T-helper 9 cell (primary cell): Measurements from ENCODE around the gene TRMT1.

ENCODE experiments used
- DNase-seq: peaks from one replicate; pipeline ENCODE4 v3.0.0-alpha.2; 2020

TRMT1 gene

GRCh38 chr19:13069415-13070359, 46.9 kb downstream of the TRMT1 start:
- DNase-seq, result no peak

GRCh38 chr19:13068085-13068846, 48.3 kb downstream of the TRMT1 start:
- DNase-seq, result no peak

DNA sequence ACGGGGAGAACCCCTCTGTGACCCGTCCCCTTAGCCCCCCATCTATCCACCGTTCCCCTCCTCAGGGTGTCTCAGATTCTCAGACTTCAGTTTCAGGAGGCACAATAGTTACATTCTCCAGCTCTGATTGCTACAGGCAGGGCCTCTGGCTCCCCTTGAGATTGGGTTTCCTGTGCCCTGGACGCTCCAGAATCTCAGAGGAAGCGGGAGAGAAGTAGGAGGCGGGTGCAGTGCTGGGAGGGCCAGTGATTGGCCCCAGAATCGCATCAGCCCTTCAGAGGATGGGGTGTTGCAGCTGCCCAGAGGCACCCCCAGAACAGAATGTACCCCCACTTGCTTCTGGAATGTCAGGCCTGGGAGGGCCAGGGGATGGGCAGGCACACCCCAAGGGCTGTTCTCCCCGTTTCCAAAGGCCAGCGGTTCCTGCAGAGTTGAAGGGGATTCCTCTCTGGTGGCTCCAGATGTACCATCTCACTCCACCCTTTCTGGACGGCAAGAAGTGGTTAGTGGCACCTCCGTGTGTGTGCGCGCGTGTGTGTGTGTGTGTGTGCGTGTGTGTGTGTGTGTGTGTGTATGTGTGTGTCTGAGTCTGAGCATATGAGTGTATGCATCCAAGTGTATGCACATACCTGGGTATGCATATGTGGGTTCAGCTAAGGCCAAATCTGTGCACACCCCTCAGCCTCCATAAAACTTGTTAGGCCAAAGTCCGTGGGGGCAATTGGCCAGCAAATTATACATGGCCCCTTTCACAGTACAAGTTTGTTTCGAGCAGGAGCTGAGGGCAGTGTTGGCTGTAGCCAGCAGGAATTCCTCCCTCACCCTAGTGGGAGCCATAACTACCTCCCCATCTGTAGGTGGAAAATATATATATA, 49.4 kb downstream of the TRMT1 start:
- no peak for DNase-seq

- no peak for DNase-seq
These were observed 50.3 kb downstream of the TRMT1 start for GRCh38 chr19:13066226-13066625.

DNA sequence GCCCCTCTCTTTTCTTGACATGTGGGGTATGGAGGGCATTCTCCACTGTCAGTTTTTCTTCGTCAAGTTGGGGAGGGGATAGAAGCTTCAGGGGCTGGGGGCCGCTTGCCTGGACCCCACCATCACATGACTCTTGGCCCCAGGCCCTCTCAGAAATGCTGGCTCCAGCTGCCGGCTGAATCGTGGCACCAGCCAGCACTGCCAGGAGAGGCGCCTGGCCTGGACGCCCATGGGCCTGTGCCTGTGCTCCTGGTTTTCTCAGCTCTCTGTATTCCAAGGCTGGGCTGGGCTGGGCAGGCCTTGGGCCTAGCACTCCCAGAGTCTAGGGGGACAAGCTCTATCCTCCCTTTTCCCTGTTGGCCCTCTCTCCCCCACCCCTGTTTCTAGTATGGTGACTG, 52.4 kb downstream of the TRMT1 start:
- no peak for DNase-seq

- no peak for DNase-seq
These were observed 53.0 kb downstream of the TRMT1 start for GRCh38 chr19:13063461-13064091.

- no peak for DNase-seq
These were observed 54.2 kb downstream of the TRMT1 start for GRCh38 chr19:13062317-13062716.

DNA sequence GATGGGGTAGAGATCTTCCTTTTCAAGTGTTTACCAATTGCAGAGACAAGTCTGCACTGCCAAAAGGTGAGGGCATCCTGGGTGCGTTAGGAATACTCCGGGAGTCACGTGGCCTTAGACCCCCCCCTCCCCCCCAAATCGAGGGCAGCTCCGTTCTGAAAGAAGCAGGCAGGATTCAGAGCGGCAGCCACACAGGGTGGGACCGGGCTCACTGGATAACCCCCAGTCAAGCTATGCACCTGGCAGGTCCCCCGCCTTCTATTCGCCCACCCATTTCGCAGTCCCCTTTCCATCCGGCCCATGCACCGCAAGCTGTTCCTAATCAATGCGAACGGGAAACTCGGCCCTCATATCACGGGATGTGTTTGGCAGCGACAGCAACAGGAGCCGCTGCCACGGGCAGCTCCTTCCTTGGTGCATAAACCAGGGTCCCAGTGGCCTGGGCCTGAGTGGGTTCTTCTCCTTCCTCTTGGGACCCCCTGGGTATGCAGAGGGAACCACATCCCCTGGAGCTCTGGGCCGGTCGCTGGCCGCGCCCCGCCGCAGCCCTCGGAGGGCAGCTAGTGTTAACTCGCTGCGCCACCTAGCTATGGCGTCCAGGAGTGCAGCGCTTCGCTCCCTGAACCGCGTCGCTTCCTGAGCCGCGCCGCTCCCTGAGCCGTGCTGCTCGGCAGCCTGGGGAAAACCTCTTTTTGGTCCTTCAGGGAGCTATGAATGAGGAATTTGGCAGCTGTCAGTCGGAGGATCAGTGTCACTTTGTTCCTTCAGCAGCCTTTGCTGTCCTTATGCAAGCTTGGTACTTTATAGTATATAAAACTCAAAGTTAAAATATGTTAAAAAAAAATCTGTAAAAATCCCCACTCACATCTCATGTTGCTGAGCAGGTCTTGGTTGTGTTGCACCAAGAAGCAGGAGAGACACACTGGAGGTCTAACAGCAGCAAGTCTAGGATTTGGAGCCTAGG, 55.3 kb downstream of the TRMT1 start:
- peak; percentile 72 for DNase-seq

DNA sequence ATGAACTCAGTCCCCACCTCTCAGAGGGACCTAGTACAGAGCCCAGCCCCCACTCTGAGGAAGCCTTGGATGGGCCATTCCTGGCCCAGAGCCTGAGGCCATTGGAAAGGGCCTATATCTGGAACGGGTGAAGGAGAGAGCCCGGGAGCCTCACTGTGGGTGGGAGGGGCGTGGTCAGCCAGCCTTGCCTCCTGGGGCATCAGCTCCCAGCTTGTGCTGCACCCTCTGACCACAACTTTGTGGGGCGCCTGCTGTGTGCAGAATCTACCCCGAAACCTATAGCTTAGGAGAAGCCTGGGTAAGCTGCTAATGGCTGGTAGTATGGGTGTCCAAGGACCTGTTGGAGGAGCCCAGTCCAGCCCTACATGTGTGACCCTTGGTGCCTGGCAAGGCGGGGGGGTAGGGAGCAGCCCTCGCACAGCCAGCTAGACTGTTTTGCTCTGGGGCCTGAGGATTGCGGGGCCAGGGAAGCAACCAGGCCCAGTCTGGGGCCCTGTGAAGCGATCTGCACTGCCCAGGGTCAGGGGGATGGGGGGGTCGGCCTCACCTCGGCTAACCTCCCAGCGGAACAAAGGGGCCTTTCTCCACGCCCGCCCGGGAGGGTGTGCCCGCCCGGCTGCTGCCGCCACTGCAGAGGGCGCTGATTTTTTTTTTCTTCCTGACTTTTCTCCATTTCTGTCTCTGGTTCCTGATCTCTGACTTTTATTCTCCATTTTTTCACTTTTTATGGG, 56.1 kb downstream of the TRMT1 start:
- no peak for DNase-seq

DNA sequence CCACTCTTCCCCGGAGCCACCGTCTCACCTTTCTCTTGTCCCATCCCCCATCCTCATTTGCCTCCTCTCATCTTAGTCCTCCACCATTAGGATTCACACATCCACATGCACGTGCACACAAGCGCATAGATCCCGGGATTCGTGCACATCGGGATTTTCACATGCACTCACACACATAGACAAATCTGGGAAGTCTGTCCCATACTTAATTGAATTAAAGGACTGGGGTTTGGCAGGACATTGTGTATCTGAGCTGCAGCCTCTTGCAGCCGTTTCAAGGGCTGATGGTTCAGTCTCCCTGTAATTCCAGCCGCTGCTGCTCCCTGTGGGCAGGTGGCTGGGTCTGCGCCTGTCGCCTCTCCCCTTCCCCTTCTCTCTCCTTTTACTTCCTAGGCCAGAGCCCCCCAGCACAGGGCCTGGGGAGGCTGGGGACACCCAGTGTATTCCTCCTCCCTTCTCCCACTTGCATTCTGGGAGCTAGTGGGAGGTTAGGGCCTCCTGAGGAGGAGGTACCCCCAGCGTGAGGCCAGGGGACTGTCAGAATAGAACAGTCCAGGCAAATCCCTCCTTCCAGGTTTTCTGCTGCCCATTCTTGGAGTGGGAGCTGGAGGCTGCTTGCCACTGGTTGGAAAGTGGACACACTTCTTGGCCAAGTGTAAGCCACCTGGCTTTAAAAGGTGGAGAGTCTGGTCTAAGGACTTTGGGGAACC, 57.4 kb downstream of the TRMT1 start:
- DNase-seq, result no peak

DNA sequence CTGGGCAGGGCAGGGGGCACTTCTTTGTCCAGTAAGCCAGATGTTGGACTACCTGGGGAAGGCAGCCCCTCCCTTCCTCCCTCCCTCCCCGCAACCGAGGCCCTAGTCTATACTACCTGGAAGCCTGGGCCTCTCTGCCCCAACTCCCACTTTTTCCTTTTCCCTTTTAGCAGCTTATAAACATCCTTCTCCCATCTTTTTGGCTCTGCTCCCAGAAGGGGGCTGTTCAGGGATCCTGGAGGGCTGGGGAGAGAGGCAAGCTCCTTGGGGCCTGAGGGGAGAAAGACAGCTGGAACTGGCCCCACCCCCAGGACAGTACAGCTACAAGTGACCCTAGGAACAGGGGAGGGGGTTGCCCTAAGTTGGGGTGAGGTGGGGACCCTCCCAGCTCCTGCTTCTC, 58.8 kb downstream of the TRMT1 start:
- DNase-seq, result no peak

GRCh38 chr19:13057147-13057572, 59.4 kb downstream of the TRMT1 start:
- DNase-seq, result no peak

GRCh38 chr19:13056052-13056660, 60.4 kb downstream of the TRMT1 start:
- no peak for DNase-seq

GRCh38 chr19:13055213-13056051, 61.1 kb downstream of the TRMT1 start:
- DNase-seq, result no peak
